BE2C (cell line): ENCODE data around the gene PDE4A.

ENCODE experiments used
- DNase-seq: peaks from one replicate; pipeline ENCODE4 v3.0.0-alpha.2; 2020
- H3K27me3 ChIP-seq: fragments of 250-450 bp; sonication (Bioruptor Pico); 2 replicates; pipeline ENCODE4 v1.5.1; 2020; ENCODE audit warnings: mild to moderate bottlenecking
- H3K36me3 ChIP-seq: fragments of 250-450 bp; sonication (Bioruptor Pico); 2 replicates; pipeline ENCODE4 v1.5.1; 2020; ENCODE audit warnings: mild to moderate bottlenecking
- H3K4me1 ChIP-seq: fragments of 250-450 bp; sonication (Bioruptor Pico); 2 replicates; pipeline ENCODE4 v1.5.1; 2020
- H3K4me3 ChIP-seq: 2 replicates; pipeline ENCODE4 v1.5.1; 2011; ENCODE audit warnings: low read depth, low read length
- H3K9me3 ChIP-seq: fragments of 250-450 bp; sonication (Bioruptor Pico); 2 replicates; pipeline ENCODE4 v1.5.1; 2020
- CTCF ChIP-seq: IDR thresholded peaks from 2 replicates; pipeline ENCODE4 v1.5.1; 2012; ENCODE audit warnings: mild to moderate bottlenecking, low read depth, low read length

The PDE4A gene

GRCh38 chr19:10514211-10515145 is 94.1 kb downstream of the PDE4A start:
- no peak for TF ChIP-seq CTCF
- peak; percentile 56 for DNase-seq
- H3K4me1 ChIP-seq = no peaks in the 10 kb centered on the region
- H3K4me3 ChIP-seq = no peak overlapping the region
- no peaks in the 10 kb centered on the region for H3K9me3 ChIP-seq
- peaks cover 90% of the 10 kb centered on the region for H3K27me3 ChIP-seq
- no peaks in the 10 kb centered on the region for H3K36me3 ChIP-seq

- Histone ChIP-seq H3K9me3 (no peaks in the 10 kb centered on the region), H3K4me3 (no peak overlapping the region), H3K36me3 (no peaks in the 10 kb centered on the region), H3K27me3 (peaks cover 91% of the 10 kb centered on the region), H3K4me1 (no peaks in the 10 kb centered on the region)
- no peak for DNase-seq
- TF ChIP-seq CTCF = no peak
These were observed 95.7 kb downstream of the PDE4A start for GRCh38 chr19:10516064-10516385.

GRCh38 chr19:10516671-10517286 is 96.4 kb downstream of the PDE4A start:
- H3K36me3 ChIP-seq = no peaks in the 10 kb centered on the region
- H3K9me3 ChIP-seq = no peaks in the 10 kb centered on the region
- H3K27me3 ChIP-seq = peaks cover 84% of the 10 kb centered on the region
- H3K4me1 ChIP-seq = no peaks in the 10 kb centered on the region
- no peak for TF ChIP-seq CTCF
- DNase-seq = no peak
- H3K4me3 ChIP-seq = no peak overlapping the region

- no peaks in the 10 kb centered on the region for H3K36me3 ChIP-seq
- peaks cover 83% of the 10 kb centered on the region for H3K27me3 ChIP-seq
- no peaks in the 10 kb centered on the region for H3K9me3 ChIP-seq
- H3K4me1 ChIP-seq = no peaks in the 10 kb centered on the region
- peak within 1 kb of the TSS; percentile 43 for H3K4me3 ChIP-seq
- no peak for TF ChIP-seq CTCF
- peak; percentile 19 for DNase-seq
These were observed 97.0 kb downstream of the PDE4A start, which contains the start of gene S1PR5 for GRCh38 chr19:10517361-10517759. S1PR5 (minus strand) TSS chr19:10517447; CDS start chr19:10515011, 2,436 bp downstream.

GRCh38 chr19:10517760-10518443 is 97.6 kb downstream of the PDE4A start:
- Histone ChIP-seq H3K4me1 (no peaks in the 10 kb centered on the region), H3K4me3 (peak overlapping the region; percentile 43), H3K27me3 (peaks cover 78% of the 10 kb centered on the region), H3K36me3 (no peaks in the 10 kb centered on the region), H3K9me3 (no peaks in the 10 kb centered on the region)
- peak; percentile 26 for DNase-seq
- TF ChIP-seq CTCF = no peak
